VCaP (cell line): ENCODE results near the gene TMC8.

Experiments
- H3K27ac ChIP-seq: fragments of 450-650 bp; 2 replicates; pipeline ENCODE4 v1.5.1; 2017
- TF ChIP-seq, protein P1 (sequence below): fragments of 450-650 bp; conservative IDR thresholded peaks from 2 replicates; pipeline ENCODE4 v1.5.1; 2017; ENCODE audit warnings: mild to moderate bottlenecking, moderate library complexity

The TMC8 gene

DNA sequence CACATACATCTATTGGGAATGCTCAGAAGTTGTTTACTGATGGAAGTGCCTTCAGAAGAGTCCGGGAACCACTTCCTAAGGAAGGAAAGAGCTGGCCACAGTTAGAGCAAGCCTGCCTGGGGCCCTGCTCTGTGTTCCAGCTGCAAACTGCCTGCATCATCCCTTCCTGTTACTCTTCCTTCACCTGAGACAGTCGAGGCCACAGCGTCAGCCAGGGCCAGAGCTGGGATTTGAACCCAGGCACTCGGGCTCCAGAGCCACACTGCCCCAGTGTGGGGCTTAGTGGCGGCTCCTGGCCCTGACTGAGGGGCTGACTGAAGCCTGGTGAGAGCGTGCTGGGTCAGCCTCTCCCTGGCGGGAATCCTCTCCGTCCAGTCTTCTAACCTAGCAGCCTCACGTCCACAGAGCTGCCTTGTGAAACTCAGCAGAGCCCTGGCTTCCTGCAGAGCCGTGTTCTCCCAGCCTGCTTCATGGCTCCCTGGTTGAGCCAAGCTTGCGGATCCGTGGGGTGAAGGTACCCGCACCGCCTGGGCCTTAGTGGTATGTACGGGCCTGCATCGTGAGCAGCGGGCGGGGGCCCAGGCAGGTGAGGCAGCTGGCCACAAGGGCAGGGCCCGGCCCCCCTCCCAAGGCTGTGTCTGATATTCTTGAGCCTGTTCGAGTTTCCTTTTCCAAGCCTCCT is 11.0 kb downstream of the TMC8 start:
- 0 out of 2 replicates have a peak overlapping the region, but pooled peaks have one; percentile 10 for H3K27ac ChIP-seq
- TF ChIP-seq, protein P1, sequence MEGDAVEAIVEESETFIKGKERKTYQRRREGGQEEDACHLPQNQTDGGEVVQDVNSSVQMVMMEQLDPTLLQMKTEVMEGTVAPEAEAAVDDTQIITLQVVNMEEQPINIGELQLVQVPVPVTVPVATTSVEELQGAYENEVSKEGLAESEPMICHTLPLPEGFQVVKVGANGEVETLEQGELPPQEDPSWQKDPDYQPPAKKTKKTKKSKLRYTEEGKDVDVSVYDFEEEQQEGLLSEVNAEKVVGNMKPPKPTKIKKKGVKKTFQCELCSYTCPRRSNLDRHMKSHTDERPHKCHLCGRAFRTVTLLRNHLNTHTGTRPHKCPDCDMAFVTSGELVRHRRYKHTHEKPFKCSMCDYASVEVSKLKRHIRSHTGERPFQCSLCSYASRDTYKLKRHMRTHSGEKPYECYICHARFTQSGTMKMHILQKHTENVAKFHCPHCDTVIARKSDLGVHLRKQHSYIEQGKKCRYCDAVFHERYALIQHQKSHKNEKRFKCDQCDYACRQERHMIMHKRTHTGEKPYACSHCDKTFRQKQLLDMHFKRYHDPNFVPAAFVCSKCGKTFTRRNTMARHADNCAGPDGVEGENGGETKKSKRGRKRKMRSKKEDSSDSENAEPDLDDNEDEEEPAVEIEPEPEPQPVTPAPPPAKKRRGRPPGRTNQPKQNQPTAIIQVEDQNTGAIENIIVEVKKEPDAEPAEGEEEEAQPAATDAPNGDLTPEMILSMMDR = no peak

DNA sequence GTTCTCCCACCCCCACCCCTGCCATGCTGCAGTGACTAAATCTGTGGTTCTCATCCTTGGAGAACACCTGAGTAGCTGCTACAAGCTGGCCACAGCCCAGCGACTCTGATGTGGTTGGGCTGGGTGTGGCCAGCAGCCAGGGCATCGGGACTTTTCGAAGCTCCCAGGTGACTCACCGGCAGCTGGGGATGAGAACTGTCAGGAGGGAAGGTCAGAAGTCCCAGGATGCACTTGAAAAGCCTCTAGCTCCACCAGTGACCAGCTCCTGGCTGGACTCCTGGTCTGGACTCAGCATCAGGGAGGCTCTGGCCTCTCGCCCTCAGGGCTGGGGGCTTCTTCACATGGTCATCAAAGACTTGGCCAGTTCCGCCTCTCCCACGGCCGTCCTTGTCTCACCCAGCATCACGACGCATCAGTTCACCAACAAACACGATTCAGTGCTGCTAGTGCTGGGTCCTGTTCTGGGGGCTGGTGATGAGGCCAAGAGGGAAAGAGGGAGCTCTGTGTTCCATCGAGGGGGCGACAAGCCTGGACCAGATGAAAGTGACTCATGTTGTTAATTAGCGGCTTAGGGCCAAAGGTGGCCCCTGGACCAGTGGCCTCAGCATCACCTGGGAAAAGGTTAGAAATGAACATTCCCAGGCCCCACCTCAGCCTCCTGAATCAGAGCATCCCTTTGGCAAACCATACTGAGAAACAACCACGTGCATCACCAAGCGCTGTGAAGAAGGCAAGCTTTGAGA is 11.7 kb downstream of the TMC8 start:
- H3K27ac ChIP-seq = 0 out of 2 replicates have a peak overlapping the region, but pooled peaks have one; percentile 10
- TF ChIP-seq, protein P1 = no peak

DNA sequence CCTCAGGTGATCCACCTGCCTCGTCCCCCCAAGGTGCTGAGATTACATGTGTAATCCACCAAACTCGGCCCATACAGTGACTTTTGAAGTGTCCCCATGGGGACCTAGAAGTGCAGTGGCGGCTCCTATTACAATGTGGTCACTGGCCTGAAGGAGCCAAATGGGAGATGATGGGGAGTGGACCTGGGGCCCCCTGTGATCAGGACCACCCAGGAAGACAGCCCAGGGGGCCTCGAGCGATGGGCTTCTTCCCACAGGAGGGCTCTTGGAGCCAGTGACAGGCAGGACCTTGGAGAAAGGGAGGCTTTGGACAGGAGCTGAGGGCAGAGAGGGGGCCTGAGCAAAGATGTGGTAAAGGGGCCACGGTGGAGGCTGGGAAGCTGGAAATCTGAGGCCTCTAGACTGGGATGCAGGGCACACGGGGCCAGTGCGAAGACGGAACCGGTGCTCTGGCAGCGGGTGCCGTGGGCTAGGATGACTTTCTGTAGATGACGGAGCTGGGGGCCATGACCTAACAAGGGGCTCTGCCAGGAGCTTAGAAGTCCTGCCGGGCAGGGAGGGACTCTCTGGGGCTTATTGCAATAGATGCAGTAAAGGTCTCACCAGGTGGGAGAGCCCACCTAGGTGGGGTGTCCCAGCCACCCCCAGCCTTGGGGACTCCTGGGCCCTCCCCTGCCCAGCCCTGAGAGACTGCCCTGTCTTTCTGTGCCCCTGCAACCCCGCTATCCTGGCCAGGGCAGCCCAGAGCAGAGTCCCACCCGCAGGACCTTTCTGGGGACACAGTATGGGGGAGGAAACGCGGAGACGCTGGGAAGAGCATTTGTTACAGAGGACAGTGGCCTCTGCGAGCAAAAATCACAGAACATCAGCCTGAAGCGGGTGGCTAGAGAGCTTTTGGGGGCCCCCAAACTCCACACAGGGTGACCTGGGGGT is 12.9 kb downstream of the TMC8 start:
- peak overlapping the region; percentile 73 for H3K27ac ChIP-seq
- TF ChIP-seq, protein P1 = no peak

DNA sequence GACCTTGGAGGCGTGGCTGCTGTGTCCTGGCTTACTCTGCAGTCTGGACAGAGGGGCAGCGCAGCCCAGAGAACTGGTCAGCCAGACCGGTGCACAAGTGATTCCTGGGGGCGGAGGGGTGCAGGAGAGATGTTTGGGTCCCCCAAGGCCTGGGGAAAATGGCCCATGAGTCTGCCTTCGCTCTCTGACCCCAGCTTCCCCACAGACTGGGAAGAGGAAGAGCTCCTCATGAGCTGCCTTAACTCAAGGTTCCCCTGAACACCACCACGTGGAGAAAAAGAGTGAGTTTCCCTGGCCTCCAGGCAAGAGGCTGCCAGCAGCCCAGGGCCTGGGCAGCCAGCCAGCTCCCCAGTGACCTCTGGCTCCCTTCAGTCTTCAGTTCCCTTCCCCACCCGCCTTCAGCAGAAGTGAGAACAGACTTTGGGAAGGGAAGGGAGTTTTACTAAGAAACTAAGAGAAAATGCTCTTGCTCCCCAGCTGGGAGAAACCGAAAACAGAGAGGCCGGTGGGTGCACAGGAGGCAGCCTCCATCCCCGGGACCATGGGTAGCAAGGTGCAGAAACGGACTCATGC is 13.7 kb downstream of the TMC8 start:
- TF ChIP-seq, protein P1 = 0 out of 2 replicates have a peak, but pooled peaks have one; percentile 9
- H3K27ac ChIP-seq = peak overlapping the region; percentile 73

DNA sequence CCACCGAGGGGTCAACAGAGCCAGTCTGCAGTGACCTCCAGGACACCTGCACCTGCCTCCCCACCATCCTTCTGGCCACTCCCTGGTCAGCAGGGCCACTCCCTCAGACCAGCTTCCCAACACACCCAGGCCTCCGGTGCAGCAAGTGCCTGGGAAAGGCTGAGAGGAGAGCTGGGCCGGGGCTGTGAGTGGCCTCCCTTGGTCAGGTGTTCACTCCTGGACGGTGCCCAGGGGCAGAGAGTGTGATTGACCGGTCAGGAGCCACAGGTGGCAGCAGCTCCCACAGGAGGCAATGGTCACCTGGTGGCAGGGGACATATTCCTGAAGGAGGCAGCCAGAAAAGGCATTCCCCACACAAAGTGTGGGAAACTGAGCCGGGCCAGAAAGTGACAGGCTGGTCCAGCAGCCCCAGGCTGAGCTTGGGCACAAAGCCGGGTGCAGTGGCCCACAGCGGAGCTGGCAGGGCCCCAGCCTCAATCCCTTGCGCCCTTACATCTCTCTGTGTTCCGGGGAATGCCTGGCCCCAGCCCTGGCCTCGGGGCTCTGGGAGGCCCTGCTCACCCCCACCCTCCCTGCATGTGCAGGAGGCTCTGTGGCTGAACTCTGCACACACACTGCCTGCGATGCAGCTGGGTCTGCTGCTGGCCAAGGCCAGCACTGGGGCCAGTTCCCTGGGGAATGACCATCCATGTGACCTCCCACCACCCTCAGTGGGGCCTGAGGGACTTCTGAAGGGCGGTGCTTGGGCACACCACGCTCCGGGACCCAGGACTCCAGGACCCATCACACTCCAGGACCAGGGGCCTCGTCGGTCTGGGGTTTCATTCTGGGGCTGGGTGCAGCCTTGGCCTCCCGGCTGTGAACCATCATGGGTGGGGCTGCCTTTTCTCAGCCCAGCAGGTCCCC is 14.4 kb downstream of the TMC8 start:
- H3K27ac ChIP-seq = peak overlapping the region; percentile 73

DNA sequence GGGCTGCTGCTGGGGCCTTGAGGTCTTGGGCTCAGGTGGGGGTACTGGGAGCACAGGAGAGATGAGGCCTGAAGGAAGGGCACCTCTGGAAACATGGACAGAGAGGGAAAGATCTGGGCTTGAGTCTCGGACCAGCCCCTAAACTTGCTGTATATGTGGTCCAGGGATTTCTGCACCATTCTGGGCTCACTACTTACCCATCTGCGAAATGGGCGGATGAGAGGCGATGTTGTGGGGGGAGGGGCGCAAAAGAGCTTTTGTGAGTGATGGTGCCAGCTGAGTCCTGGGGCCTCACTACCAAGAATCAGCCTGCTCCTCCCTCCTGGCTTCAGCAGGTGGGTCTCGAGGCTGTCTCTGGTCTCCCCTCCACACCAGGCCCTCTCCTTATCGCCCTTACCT is 15.9 kb downstream of the TMC8 start:
- no peak overlapping the region for H3K27ac ChIP-seq
- TF ChIP-seq, protein P1 = no peak

More for the DNA sequence above, 14.4 kb downstream of the TMC8 start:
- TF ChIP-seq, protein P1 = no peak
